HL-60/S4 treated with phorbol 12-myristate 13-acetate at 8.2 ng/mL for 4 days and 3 days (cell line): Measurements from ENCODE around the gene COLEC11.

Experiments used
- in situ Hi-C: fragments of 300-500 bp; cut with MboI; formaldehyde crosslinking; loops from 2 replicates; pipeline ENCODE4 v1.15.0; 2022; ENCODE audit warnings: low sequenced_read_pairs

Gene COLEC11

DNA sequence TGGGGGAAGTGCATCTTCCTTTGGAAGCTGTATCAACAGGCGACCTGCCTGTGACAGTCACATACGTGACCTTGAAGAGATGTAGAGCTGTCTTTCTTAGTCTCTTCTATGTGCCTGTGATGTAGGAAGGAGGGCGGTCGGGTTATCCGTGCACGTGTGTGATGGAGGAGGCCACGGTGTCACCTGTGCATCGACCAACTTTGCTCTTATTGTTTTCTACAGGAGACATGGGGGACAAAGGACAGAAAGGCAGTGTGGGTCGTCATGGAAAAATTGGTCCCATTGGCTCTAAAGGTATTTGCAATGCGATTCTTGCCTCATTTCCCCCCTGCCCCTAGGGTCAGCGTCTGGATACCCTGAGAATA is 42.4 kb downstream of the COLEC11 start:
- in situ Hi-C loops, result no loop called here

DNA sequence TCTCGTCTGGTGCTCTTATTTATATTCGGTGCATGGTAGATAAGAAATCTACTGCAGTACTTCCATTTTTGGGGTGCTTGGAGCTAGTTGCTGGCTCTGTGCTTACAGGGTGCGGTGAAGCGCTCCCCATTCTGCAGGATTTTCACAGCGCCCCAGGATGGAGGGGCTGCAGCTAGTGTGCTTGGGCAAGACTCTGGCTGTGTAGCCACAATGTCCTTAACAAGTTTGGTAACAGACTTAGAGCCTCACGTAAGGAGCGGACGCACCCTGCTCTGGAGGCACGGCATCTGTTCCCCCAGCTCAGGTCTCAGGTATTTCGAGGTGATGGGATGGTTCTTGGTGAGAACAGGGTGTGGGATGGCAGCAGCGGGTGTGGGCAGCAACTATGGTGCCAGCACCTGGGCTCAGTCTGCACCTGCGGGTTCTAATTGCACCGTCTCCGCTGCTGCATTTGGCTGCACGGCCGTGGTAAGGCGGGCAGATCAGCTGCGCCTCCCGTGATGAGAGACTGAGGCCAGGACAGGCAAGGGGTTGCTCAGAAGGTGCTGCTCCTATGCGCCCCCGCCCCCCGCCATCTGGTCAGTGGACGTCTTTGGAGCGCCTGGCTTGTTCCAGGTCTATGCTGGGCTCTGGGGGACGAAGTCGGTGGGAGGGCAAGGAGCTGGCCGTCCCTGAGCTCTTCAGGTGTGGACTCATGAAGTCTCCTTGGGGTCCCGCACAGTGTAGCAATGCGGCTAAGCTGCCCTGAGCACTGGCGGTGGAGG is 43.0 kb downstream of the COLEC11 start:
- in situ Hi-C loops, result no loop called here

DNA sequence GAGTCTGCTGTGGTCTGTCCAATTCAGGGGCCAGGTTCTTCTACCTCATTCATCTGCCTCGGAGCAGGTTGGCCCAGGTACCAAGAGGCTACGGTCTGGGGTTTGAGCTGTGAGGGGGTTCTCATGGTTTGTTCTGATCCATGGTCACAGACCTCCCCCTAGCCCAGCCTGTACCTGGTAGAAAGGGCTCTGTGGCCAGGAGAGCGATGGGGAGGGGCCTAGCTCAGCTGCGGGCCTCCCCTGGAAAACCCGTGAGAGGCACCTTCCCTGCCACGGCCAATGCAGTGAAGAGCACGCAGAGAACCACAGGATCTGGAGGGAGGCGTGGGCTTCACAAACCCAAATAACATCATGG is 43.5 kb downstream of the COLEC11 start:
- in situ Hi-C loops, result no loop called here

DNA sequence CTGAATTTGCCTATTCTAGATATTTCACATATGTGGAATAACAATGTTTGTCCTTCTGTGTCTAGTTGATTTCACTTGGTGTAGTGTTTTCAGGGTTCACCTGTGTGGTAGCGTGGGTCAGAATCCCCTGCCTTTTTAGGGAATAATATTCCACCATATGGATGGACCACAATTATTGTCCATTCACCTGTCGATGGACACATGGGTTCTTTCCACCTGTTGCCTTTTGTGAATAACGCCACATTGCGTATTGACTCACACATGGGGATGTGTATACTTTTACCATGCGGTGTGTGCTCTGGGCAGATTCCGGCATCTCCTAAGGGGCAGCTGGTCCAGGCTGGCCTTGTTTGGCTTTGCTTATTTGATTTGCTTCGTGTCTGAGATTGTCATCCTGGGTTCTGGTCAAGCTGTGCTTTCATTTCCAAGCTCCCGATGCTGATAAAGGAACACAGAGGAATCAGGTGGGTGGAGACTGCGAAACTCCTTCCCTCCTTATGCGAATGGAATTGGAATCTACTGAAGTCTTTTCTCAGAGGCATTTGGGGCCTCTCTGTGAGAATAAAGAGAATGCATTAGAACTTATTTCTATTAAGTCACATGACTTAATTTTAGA is 44.2 kb downstream of the COLEC11 start:
- in situ Hi-C loops, result no loop called here

DNA sequence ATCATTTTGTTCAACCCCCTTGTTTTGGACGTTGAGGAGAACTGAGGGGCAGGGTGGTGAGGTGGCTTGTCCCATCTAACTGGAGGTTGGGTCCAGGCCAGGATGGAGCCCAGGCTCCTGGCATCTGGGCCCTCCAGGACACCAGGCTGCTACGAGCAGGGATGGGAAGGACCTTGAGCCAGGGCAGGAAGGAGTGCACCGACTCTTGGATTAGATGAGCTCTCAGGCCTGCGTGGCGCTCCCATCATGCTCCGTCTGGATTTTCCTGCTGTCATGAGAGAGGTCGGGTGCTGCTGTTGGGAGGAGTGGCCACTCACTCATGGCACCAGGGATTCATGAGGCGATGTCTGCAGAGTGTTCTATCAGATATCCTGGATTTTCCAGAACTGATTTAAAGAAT is 44.7 kb downstream of the COLEC11 start:
- in situ Hi-C loops, result no loop called here

DNA sequence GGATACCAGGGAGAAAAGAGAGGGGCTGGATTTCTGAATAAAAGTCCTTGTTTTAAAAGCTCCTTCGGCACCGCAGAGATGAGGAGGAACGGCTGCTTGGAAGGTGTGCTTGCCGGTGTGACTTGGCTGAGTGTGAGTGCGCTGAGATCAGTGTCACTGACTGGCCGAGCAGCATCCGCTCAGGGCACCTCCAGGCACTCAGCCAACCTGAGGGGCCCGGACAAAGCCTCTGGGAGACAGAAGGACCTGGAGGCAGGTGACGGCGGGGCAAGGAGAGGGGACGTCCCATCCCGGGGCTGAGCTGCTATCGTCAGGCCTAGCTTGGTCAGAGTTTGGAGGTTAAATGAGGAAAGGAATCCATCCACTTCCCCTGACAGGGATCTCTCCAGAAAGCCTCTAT is 46.3 kb downstream of the COLEC11 start:
- in situ Hi-C loops, result no loop called here

DNA sequence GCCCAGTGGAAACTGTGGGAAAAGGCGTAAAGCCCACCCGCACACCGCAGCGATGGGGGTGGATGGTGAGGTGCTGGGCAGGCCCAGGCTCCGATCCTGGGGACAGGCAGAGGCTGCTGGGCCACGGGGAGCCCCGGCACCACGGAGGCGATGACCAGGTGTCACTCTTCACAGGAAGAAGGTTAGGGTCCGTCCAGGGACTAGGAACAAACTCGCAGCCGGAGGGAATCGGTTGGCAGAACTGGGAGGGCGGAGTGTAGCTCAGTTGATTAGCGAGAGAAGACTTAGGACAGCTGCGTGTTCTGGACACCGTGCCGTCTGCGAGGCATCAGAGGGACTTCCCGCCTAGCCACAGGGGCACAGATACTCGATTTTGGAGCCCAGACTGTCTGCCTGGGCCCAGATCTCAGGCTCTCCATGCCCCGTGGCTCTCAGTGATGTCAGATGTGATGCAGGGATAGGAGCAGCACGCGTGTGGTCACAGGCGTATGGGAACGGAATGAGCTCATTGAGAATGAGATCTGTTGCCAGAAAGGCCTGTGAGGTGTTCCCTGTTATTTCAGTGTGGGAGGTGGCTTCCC is 47.0 kb downstream of the COLEC11 start:
- in situ Hi-C loops, result no loop called here

DNA sequence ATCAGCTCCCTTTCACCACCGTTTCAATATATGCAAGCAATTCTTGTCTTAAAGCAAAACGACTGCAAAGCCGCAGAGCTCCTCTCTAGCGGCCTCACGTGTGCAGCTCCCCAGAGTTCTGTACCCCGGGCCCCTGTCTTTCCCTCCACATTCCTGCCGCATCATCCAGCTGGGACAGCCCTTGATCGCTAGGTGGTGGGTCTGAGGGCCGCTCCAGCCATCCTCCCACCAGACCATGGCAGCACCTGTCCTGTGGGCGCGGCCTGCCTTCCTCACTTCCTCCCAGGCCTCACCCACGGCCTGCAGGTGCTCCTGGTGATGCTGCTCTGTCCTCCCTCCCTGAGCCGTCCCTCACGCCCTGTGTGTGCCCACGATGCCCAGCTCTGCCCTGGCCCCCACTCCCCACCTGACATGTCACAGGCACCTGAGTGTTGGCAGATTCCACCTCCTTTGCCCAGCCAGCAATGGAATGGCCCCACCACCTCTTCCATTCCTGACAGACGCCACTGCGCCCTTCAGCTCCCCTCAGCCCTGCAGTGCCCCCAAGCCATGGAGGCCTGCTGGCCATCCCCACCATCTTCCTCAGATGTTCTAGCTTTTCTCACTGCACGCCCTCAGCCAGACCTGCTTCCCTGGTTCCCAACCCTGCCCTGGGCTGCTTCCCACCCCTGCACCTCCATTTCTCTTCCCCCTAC is 47.8 kb downstream of the COLEC11 start:
- in situ Hi-C loops, result no loop called here

DNA sequence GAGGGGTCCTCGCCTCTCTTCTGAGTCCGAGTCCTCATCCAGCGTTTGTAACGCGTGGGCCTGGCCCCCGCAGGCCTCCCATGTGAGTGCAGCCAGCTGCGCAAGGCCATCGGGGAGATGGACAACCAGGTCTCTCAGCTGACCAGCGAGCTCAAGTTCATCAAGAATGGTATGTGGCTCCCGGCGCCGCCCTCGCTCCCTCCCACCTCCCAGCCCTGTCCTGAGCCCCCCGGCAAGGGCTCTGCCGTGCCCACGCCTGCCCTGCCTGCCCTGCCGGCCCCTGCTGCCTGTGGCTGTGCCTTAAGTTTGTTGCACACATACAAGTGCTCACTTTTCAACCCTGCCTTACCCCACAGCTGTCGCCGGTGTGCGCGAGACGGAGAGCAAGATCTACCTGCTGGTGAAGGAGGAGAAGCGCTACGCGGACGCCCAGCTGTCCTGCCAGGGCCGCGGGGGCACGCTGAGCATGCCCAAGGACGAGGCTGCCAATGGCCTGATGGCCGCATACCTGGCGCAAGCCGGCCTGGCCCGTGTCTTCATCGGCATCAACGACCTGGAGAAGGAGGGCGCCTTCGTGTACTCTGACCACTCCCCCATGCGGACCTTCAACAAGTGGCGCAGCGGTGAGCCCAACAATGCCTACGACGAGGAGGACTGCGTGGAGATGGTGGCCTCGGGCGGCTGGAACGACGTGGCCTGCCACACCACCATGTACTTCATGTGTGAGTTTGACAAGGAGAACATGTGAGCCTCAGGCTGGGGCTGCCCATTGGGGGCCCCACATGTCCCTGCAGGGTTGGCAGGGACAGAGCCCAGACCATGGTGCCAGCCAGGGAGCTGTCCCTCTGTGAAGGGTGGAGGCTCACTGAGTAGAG is 48.7 kb downstream of the COLEC11 start:
- in situ Hi-C loops, result no loop called here

DNA sequence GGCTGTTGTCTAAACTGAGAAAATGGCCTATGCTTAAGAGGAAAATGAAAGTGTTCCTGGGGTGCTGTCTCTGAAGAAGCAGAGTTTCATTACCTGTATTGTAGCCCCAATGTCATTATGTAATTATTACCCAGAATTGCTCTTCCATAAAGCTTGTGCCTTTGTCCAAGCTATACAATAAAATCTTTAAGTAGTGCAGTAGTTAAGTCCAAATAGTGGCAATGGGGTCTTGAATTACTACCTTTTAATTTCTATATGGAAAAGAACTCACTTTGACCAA is 49.3 kb downstream of the COLEC11 start:
- in situ Hi-C loops, result no loop called here

DNA sequence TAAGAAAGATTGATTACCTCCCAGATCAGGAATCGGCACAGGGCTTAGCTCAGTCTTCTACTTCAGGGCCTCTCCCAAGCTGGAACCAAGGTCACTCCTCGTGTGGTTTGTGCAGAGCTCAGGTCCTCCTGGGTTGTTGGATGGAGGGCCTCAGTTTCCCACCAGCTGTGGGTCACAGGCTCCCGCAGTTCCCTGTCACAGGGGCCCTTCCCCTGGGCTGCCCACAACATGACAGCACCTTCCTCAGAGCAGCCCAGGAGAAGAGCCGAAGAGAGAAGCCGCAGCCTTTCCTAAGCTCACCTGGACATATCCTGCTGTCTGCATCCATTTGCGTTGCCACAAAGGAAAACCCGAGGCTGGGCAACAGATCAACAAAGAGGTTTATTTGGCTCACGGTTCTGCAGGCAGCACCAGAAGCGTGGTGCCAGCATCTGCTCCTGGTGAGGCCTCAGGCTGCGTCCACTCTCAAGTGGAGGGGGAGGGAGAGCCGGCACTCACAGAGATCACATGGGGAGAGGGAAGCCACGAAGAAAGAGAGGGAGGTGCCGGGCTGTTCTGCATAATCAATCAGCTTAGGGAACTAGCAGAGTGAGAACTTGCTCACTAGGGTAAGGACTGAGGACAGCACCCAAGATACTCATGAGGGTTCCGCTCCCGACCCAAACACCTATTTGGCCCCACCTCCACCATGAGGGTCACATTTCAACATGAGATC is 50.1 kb downstream of the COLEC11 start:
- in situ Hi-C loops, result no loop called here

DNA sequence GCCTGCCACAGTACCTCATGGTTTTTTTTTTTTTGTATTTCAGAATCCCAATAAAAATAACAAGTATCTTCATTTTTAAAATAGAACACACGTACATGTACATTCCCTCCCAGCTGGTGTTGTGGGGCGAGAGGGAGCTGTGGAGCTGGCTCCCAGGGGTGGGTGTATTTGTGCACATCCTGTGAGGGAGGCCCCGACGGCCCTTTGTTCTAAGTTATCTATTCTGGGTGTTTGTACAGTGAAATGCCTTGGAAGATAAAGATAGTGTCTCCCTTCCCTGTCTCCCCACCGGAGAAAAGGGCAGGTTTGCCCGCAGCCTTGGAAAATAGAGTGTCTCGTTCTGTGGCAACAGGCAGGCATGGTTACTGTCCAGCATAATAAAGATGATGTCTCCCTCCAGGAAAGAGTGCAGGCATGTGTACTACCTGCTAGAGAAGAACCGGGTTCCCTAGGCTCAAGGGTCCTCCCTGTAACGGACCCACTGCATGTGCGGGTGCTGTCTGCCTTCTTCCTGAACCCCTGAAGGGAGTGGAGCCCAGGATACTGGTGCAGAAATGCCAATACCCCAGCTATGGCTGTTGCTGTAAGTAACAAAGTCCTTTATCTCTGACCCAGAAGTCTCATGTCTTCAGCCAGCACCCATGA is 51.0 kb downstream of the COLEC11 start:
- in situ Hi-C loops, result no loop called here

DNA sequence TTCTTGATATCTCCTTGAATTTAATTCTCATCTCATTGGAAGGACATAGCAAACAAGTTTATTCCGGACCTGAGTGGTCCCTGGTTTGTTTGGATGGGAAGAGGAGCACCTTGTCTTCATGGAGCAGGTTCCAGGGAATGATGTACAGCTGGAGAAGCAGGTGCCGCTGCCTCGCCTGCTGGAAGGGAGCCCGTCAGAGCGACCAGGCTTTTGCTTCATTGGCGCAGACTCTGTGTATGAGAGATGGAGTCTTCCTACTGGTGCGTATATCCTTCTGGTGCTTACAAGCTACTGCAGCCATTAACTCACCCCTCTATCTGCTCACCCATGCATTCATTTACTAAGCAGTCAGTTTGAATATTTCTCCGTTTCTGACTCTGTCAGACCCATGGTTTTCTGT is 51.5 kb downstream of the COLEC11 start:
- in situ Hi-C loops, result no loop called here

DNA sequence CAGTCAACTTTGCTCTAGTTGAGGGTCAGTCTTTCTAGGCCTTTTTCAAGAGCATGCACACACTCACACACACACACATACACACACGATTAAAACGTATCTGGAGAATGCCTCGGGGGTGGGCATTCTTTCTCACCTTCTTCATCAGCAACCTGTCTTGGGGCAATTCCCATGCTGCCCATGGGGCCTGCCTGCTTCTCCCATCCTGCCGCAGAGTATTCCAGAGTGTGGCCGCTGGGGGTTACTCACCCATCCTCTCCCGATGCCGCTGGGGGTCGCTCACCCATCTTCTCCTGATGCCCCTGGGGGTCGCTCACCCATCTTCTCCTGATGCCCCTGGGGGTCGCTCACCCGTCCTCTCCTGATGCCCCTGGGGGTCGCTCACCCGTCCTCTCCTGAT is 52.3 kb downstream of the COLEC11 start:
- in situ Hi-C loops, result no loop called here

DNA sequence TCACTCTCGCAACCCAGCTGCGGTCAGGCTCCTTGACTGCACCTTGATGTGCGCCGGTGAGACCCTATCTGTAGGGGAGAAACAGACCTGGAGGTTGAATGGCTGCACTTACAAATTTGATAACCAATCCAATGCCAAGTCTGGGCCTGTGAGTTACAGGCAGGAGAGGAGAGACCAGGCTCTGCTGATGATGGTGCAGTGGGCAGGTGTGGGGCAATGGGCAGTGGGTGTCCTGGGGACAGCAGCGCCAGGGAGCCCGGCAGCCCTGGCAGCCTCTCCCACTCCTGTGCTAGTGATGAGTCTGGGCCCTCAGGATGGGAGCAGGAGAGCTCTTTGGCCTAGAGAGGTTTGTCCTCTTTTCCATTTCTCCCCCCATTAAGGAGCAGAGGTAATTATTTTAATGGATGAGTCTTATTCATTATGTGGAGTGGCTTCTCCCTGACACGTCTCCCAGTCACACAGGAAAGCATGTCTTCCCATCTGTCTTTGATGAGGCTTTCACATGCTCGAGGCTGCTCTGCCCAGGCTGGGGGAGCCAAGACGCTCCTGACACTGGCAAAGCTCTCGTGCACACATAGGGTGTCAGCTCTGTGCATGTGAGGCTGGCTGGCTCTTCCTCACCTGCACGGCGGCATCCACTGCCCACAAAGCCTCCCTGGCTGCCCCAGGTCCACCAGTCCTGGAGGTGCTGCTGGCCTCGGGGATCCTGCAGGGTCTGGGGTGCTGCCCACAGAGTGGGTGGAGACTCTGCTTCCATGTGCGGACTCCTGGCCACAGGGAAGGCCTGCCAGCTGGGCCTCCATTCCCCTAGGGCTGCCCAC is 53.1 kb downstream of the COLEC11 start:
- in situ Hi-C loops, result no loop called here

DNA sequence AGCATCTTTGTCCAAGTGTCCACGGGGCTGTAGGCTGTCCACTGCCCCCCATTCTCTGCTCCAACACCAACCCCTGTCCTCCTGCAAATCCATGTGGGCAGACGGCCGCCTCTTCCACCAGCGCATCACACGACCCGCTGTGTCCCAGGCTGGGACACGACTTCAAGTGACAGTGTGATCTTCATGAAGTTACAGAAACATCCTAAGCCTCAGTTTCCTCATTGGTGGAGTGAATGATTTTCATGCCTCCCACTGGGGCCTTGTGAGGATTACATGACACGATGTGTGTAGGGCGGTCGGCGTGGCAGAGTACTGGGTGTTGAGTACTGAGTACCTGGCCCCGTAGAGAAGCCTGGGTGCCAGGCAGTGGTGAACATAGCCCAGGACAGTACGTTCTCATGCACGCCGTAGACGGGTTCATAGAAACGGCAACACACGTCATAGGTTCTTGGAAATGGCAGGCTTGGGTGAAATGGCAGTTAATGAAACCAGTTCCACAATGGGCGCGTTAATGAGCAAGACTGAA is 53.8 kb downstream of the COLEC11 start:
- in situ Hi-C loops, result no loop called here

DNA sequence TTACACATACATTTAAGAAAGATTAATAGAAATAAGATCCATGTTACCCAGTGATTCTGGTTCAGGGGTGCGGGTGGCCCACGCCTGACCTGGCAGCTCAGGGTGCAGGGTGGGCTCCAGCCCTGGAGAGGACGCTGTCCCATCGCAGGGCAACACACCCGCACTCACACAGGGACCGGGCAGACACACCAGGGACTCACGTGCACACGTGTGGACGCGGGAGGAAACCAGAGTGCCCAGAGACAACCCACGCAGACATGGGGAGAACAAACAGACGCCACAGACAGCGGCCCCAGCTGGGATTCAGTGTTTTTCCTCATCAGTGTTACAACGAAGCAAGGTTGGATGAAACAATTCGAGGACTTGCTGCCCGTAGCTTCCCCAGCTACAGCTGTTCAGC is 54.7 kb downstream of the COLEC11 start:
- in situ Hi-C loops, result no loop called here

DNA sequence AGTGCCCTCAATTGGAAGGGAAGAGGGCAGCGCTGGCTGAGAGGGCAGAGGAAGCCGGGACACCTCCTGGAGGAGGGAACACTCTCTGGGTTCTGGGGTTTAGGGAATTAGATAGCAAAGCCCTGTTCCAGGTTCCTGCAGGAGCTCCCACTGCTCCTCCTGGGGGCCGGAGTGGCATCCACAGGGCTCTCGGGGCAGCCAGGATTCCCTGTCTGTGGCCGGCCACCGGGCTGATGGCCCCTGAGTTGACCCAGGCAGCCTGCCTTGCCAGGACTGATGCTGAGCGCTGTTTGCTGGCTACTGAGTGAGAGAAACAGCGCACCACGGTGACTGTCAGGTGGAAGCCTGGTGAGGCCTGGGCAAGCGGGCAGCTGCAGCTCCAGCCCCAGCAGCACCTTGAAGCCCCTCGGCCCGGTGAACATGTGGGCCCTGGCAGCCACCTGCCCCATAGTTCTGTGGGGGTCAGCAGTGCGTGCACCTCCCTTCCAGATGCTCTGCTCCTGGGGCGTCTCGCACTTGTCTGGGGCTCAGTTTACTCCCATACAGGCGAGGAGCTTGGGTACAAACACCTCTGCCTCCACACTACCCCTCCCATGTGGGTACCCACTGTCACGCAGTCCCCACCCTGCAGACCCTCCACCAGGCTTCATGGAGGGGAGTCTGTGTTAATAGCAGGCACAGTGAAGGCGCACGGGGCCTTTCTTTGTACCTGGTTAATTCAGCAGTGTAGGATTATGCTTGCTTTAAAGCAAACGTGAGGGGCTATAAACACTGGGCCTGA is 55.4 kb downstream of the COLEC11 start:
- in situ Hi-C loops, result no loop called here
